GM12878 (cell line): Measurements from ENCODE around the gene GP5. TPM values are rescaled to one million over a fixed set of nuclear protein-coding genes. Genes with fewer than 3 reads are reported as not detected.

Experiments
- ATAC-seq: fragments of 200-7000 bp; cut with Tn5 transposase; 3 replicates; pipeline ENCODE4 v1.9.1; 2020; ENCODE audit warnings: mild to moderate bottlenecking, moderate library complexity
- BruUV-seq: library from RNA; stranded (reverse); fragments of 400-500 nt; replicated peaks from 2 replicates; lab custom pipeline; 2021; lab: Mats Ljungman, UMichigan
- CTCF ChIA-PET: fragments of 300-600 bp; sonication (Branson Sonifier 250); formaldehyde crosslinking; extraction: SDS; loops from one replicate; lab custom pipeline; 2021; ENCODE audit warnings: inconsistent platforms; lab: Yijun Ruan, JAX
- POLR2A ChIA-PET: fragments of 350-600 bp; formaldehyde crosslinking; extraction: SDS; loops from one replicate; lab custom pipeline; 2021; ENCODE audit warnings: inconsistent platforms; lab: Charles Lee
- RAD21 ChIA-PET: fragments of 300-600 bp; sonication (Branson Sonifier 250); formaldehyde crosslinking; loops from one replicate; lab custom pipeline; 2023; ENCODE audit warnings: antibody characterized with exemption; ENCODE audit not compliant: unreplicated experiment; lab: Charles Lee
- SMC1A ChIA-PET: fragments of 300-600 bp; sonication (Branson Sonifier 250); formaldehyde crosslinking; loops from one replicate; lab custom pipeline; 2023; ENCODE audit not compliant: unreplicated experiment, uncharacterized antibody; lab: Charles Lee
- DNase-seq: peaks from one replicate; pipeline ENCODE4 v3.0.0-alpha.2; 2011; ENCODE audit warnings: low read depth, low spot score
- FAIRE-seq: peaks from 3 replicates; lab custom pipeline; 2011; peaks lifted over from hg19 to GRCh38; lab: Jason Lieb, UNC
- H2AFZ ChIP-seq: 2 replicates; pipeline ENCODE4 v1.6.0; 2011; ENCODE audit warnings: low read depth, low read length, control low read depth; ENCODE audit not compliant: control insufficient read depth
- H3K27ac ChIP-seq: 2 replicates; pipeline ENCODE4 v1.5.1; 2011; ENCODE audit warnings: control low read depth; ENCODE audit not compliant: control insufficient read depth, insufficient read depth
- H3K27me3 ChIP-seq, 2 experiments: replicated peaks in 1 of 2; 2 replicates each; pipeline versions ENCODE4 v1.6.0 to v1.6.1; 2011; ENCODE audit warnings: low read length in 1 of 2; ENCODE audit not compliant: control insufficient read depth in 2 of 2, insufficient read depth in 2 of 2
- H3K36me3 ChIP-seq, 2 experiments: 2 replicates each; pipeline ENCODE4 v1.5.1; 2011; ENCODE audit warnings: low read length in 1 of 2; ENCODE audit not compliant: control insufficient read depth in 2 of 2, insufficient read depth in 2 of 2
- H3K4me1 ChIP-seq: 2 replicates; pipeline ENCODE4 v1.6.1; 2011; ENCODE audit warnings: mild to moderate bottlenecking, low read length, moderate library complexity, mixed read lengths; ENCODE audit not compliant: control insufficient read depth, insufficient read depth
- H3K4me2 ChIP-seq: 2 replicates; pipeline ENCODE4 v1.6.0; 2011; ENCODE audit warnings: control low read depth; ENCODE audit not compliant: control insufficient read depth, insufficient read depth
- H3K4me3 ChIP-seq: fragments of 200-600 bp; sonication (generic); 2 replicates; pipeline ENCODE4 v1.5.1; 2016
- H3K79me2 ChIP-seq: 2 replicates; pipeline ENCODE4 v1.6.0; 2011; ENCODE audit warnings: low read length; ENCODE audit not compliant: control insufficient read depth, insufficient read depth
- H3K9ac ChIP-seq: 2 replicates; pipeline ENCODE4 v1.8.0; 2011; ENCODE audit warnings: low read length, control low read depth, mixed read lengths; ENCODE audit not compliant: control insufficient read depth, insufficient read depth
- H3K9me3 ChIP-seq: replicated peaks from 3 replicates; pipeline ENCODE4 v1.5.1; 2011; ENCODE audit warnings: mild to moderate bottlenecking, low read length; ENCODE audit not compliant: control insufficient read depth, insufficient read depth
- H4K20me1 ChIP-seq: 2 replicates; pipeline ENCODE4 v1.6.0; 2011; ENCODE audit not compliant: control insufficient read depth, insufficient read depth
- CREM ChIP-seq: IDR thresholded peaks from 2 replicates; pipeline ENCODE4 v1.6.1; 2014; ENCODE audit warnings: antibody characterized with exemption, low read depth
- ETV6 ChIP-seq, 2 experiments: fragments of 450-650 bp in 1 of 2; IDR thresholded peaks in 1 of 2; conservative IDR thresholded peaks in 1 of 2; 2 replicates each; pipeline ENCODE4 v1.6.1; 2014; ENCODE audit warnings: antibody characterized with exemption in 1 of 2, borderline replicate concordance in 1 of 2, low read depth in 1 of 2, mild to moderate bottlenecking in 1 of 2, moderate library complexity in 1 of 2
- FOS ChIP-seq: IDR thresholded peaks from 3 replicates; pipeline ENCODE4 v1.6.1; 2011; ENCODE audit warnings: borderline replicate concordance; ENCODE audit not compliant: insufficient read length; ENCODE audit errors: extremely low read depth
- USF2 ChIP-seq: IDR thresholded peaks from 2 replicates; pipeline ENCODE4 v1.6.1; 2011; ENCODE audit warnings: low read depth, low read length, improper control_type of control experiment, borderline replicate concordance
- WGBS: methylation state at CpG from one replicate; pipeline ENCODE4 v1.1.6; 2016; ENCODE audit warnings: low lambda C conversion rate; ENCODE audit not compliant: insufficient replicate concordance, insufficient coverage; ENCODE audit errors: missing lambda C conversion rate; 5-methylcytosine and 5-hydroxymethylcytosine counted together
- in situ Hi-C: fragments of 300-500 bp; cut with MboI; formaldehyde crosslinking; loops from 9 replicates; pipeline ENCODE4 v1.14.3; 2018; ENCODE audit warnings: mixed read lengths
- intact Hi-C: fragments of 100-400 bp; cut with micrococcal nuclease; formaldehyde crosslinking; loops from one replicate; pipeline ENCODE4 v1.14.2; 2022; ENCODE audit not compliant: unreplicated experiment
- polyA plus RNA-seq, 11 experiments: library from polyadenylated mRNA; depleted of rRNA in 4 of 11; unstranded in 6 of 11; stranded (reverse) in 5 of 11; fragments of >200 nt; fragmentation: Nextera tagmentation in 4 of 11; fragmentation: Illumina TruSeq in 1 of 11; extraction: Ambion mirVana in 4 of 11; extraction: Trizol in 1 of 11; gene quantifications; 1 replicate in 1 of 11; 2 replicates in 10 of 11; pipeline versions ENCODE4 v1.2.1 to v1.2.3, GENCODE V29; 2011 to 2016; ENCODE audit warnings: inconsistent platforms in 2 of 11, missing spikeins in 2 of 11, low read depth in 1 of 11
- total RNA-seq, 4 experiments: library from RNA; depleted of rRNA in 3 of 4; stranded (reverse); fragments of >200 nt in 3 of 4; fragmentation: Illumina TruSeq in 1 of 4; extraction: Trizol in 1 of 4; gene quantifications; 2 replicates each; pipeline versions ENCODE4 v1.2.1 to v1.2.3, GENCODE V29; 2013 to 2021
- TF ChIP-seq, protein P1 (sequence below): fragments of 450-650 bp; IDR thresholded peaks from 2 replicates; pipeline ENCODE4 v1.6.1; 2017; ENCODE audit warnings: mild to moderate bottlenecking, moderate library complexity

The GP5 gene
- total and polyA plus RNA-seq, 10 of the 15 experiments (the other 5 are each of a cell fraction or from before 2014, with no cell fraction given): not detected

- Histone ChIP-seq H2AFZ (no peak overlapping the region), H3K4me2 (no peak overlapping the region), H3K27me3 (no peaks in the 10 kb centered on the region; a peak in 2 of 4 replicates), H4K20me1 (no peaks in the 10 kb centered on the region), H3K79me2 (no peaks in the 10 kb centered on the region), H3K9ac (no peak overlapping the region), H3K27ac (no peak overlapping the region), H3K9me3 (no peaks in the 10 kb centered on the region), H3K4me1 (no peaks in the 10 kb centered on the region), H3K4me3 (no peak overlapping the region), H3K36me3 (no peaks in the 10 kb centered on the region)
- POLR2A ChIA-PET: no interaction called here
- BruUV-seq: no TSS peak
- RAD21 ChIA-PET: no interaction called here
- TF ChIP-seq FOS: no peak
- no peak for TF ChIP-seq ETV6 (conservative IDR thresholded peaks at IDR 0.05 in 1 of 2, IDR thresholded peaks at IDR 0.05 in 1 of 2; ENCODE audit: borderline replicate concordance in 1 of 2, low read depth in 1 of 2)
- TF ChIP-seq, protein P1, sequence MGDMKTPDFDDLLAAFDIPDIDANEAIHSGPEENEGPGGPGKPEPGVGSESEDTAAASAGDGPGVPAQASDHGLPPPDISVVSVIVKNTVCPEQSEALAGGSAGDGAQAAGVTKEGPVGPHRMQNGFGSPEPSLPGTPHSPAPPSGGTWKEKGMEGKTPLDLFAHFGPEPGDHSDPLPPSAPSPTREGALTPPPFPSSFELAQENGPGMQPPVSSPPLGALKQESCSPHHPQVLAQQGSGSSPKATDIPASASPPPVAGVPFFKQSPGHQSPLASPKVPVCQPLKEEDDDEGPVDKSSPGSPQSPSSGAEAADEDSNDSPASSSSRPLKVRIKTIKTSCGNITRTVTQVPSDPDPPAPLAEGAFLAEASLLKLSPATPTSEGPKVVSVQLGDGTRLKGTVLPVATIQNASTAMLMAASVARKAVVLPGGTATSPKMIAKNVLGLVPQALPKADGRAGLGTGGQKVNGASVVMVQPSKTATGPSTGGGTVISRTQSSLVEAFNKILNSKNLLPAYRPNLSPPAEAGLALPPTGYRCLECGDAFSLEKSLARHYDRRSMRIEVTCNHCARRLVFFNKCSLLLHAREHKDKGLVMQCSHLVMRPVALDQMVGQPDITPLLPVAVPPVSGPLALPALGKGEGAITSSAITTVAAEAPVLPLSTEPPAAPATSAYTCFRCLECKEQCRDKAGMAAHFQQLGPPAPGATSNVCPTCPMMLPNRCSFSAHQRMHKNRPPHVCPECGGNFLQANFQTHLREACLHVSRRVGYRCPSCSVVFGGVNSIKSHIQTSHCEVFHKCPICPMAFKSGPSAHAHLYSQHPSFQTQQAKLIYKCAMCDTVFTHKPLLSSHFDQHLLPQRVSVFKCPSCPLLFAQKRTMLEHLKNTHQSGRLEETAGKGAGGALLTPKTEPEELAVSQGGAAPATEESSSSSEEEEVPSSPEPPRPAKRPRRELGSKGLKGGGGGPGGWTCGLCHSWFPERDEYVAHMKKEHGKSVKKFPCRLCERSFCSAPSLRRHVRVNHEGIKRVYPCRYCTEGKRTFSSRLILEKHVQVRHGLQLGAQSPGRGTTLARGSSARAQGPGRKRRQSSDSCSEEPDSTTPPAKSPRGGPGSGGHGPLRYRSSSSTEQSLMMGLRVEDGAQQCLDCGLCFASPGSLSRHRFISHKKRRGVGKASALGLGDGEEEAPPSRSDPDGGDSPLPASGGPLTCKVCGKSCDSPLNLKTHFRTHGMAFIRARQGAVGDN: no peak
- TF ChIP-seq USF2: no peak
- no peak for TF ChIP-seq CREM
- 46% methylated on average over 6 of the region's 7 CpGs for WGBS
- DNase-seq (no peak), FAIRE-seq (no peak), ATAC-seq (no peak)
- intact Hi-C loops: no loop called here
- in situ Hi-C loops: no loop called here
- SMC1A ChIA-PET: no interaction called here
- CTCF ChIA-PET: no interaction called here
These were observed 18.7 kb downstream of the GP5 start for GRCh38 chr3:194380326-194380725.
